GM23248 (cell line): Measurements from ENCODE around the gene CTNND2.

ENCODE experiments used
- EZH2 ChIP-seq: fragments of 200-600 bp; sonication (generic); IDR thresholded peaks from 2 replicates; pipeline ENCODE4 v1.6.1; 2018; ENCODE audit warnings: antibody characterized with exemption, mild to moderate bottlenecking; ENCODE audit not compliant: insufficient read depth, poor library complexity, severe bottlenecking
- EZH2phosphoT487 ChIP-seq: fragments of 200-600 bp; sonication (generic); IDR thresholded peaks from 2 replicates; pipeline ENCODE4 v1.6.1; 2018; ENCODE audit warnings: antibody characterized with exemption, moderate library complexity, mild to moderate bottlenecking, low read depth; ENCODE audit not compliant: insufficient read depth

DNA sequence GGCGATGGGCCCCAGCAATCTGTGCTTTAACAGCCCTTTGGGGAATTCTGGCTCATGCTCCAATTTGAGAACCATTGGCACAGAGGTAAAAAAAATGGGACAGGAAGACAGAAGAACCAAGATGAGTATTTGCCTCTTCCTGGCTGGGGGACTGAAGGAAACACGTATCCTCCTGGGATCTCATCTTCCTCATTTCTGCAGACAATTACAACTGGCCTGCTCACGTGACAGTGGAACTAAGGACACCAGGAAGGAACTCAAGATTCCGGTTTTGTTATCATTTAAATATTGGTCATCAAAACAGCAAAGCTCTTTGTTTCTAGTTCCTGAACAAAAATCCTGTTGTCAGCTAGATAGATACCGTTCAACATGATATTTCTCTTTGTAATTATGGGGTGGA lies 927.2 kb downstream of the CTNND2 start:
- TF ChIP-seq EZH2phosphoT487 (no peak), EZH2 (no peak)
